NT2/D1 (cell line): Measurements from ENCODE around the gene BMPR1A.
A peak's percentile ranks its signal among the peaks of the same experiment; 100 is the strongest.

ENCODE experiments used
- DNase-seq: peaks from one replicate; pipeline ENCODE4 v3.0.0-alpha.2; 2011; ENCODE audit warnings: low read depth, low spot score
- H3K27me3 ChIP-seq: 2 replicates; pipeline ENCODE4 v1.6.0; 2011; ENCODE audit warnings: mild to moderate bottlenecking; ENCODE audit not compliant: insufficient read length, insufficient read depth
- H3K36me3 ChIP-seq: 2 replicates; pipeline ENCODE4 v1.6.1; 2011; ENCODE audit warnings: mild to moderate bottlenecking, low read length, mixed read lengths; ENCODE audit not compliant: insufficient read depth, insufficient read length
- H3K4me1 ChIP-seq: 2 replicates; pipeline ENCODE4 v1.5.1; 2011; ENCODE audit not compliant: insufficient read depth, insufficient read length
- H3K4me3 ChIP-seq: 2 replicates; pipeline ENCODE4 v1.5.1; 2011; ENCODE audit warnings: low read depth; ENCODE audit not compliant: insufficient read length
- H3K9ac ChIP-seq: 2 replicates; pipeline ENCODE4 v1.6.0; 2011; ENCODE audit warnings: low read depth; ENCODE audit not compliant: insufficient read length
- H3K9me3 ChIP-seq: 2 replicates; pipeline ENCODE4 v1.5.1; 2011; ENCODE audit warnings: mild to moderate bottlenecking, low read length; ENCODE audit not compliant: insufficient read depth
- SUZ12 ChIP-seq: IDR thresholded peaks from 2 replicates; pipeline ENCODE4 v1.6.1; 2011; ENCODE audit not compliant: insufficient read length, insufficient read depth; ENCODE audit errors: extremely low read depth
- YY1 ChIP-seq: IDR thresholded peaks from 2 replicates; pipeline ENCODE4 v1.6.1; 2011; ENCODE audit not compliant: insufficient read length, insufficient read depth
- ZNF274 ChIP-seq: IDR thresholded peaks from 2 replicates; pipeline ENCODE4 v1.6.1; 2011; ENCODE audit warnings: mild to moderate bottlenecking, low read depth, low read length

BMPR1A gene

GRCh38 chr10:86871563-86872183 lies 115.3 kb downstream of the BMPR1A start:
- no peaks in the 10 kb centered on the region for H3K27me3 ChIP-seq
- TF ChIP-seq YY1 (no peak), ZNF274 (no peak), SUZ12 (no peak)
- no peaks in the 10 kb centered on the region for H3K9me3 ChIP-seq
- DNase-seq = peak; percentile 40
- H3K36me3 ChIP-seq = peaks cover 8% of the 10 kb centered on the region
- peaks cover 3% of the 10 kb centered on the region for H3K4me1 ChIP-seq
- no peak overlapping the region for H3K9ac ChIP-seq
- no peak overlapping the region for H3K4me3 ChIP-seq

GRCh38 chr10:86872757-86873156 lies 116.3 kb downstream of the BMPR1A start:
- Histone ChIP-seq H3K36me3 (peaks cover 10% of the 10 kb centered on the region), H3K4me3 (no peak overlapping the region), H3K4me1 (peaks cover 3% of the 10 kb centered on the region), H3K9me3 (no peaks in the 10 kb centered on the region), H3K9ac (no peak overlapping the region), H3K27me3 (no peaks in the 10 kb centered on the region)
- no peak for DNase-seq
- TF ChIP-seq ZNF274 = no peak
- TF ChIP-seq SUZ12 = no peak
- no peak for TF ChIP-seq YY1

- TF ChIP-seq YY1 (no peak), SUZ12 (no peak), ZNF274 (no peak)
- H3K4me1 ChIP-seq = no peaks in the 10 kb centered on the region
- no peaks in the 10 kb centered on the region for H3K9me3 ChIP-seq
- peaks cover 23% of the 10 kb centered on the region for H3K36me3 ChIP-seq
- H3K4me3 ChIP-seq = no peak overlapping the region
- DNase-seq = no peak
- H3K9ac ChIP-seq = no peak overlapping the region
- no peaks in the 10 kb centered on the region for H3K27me3 ChIP-seq
These were observed 120.3 kb downstream of the BMPR1A start for GRCh38 chr10:86876748-86877147.

- H3K27me3 ChIP-seq = no peaks in the 10 kb centered on the region
- no peak overlapping the region for H3K9ac ChIP-seq
- no peak for TF ChIP-seq ZNF274
- TF ChIP-seq YY1 = no peak
- no peak for TF ChIP-seq SUZ12
- DNase-seq = no peak
- peaks cover 25% of the 10 kb centered on the region for H3K36me3 ChIP-seq
- no peak overlapping the region for H3K4me3 ChIP-seq
- no peaks in the 10 kb centered on the region for H3K9me3 ChIP-seq
- no peaks in the 10 kb centered on the region for H3K4me1 ChIP-seq
These were observed 122.7 kb downstream of the BMPR1A start for GRCh38 chr10:86878983-86879713.

GRCh38 chr10:86880971-86881370 lies 124.6 kb downstream of the BMPR1A start:
- TF ChIP-seq SUZ12 (no peak), ZNF274 (no peak), YY1 (no peak)
- no peaks in the 10 kb centered on the region for H3K27me3 ChIP-seq
- H3K36me3 ChIP-seq = peaks cover 24% of the 10 kb centered on the region
- no peaks in the 10 kb centered on the region for H3K9me3 ChIP-seq
- H3K4me3 ChIP-seq = no peak overlapping the region
- H3K4me1 ChIP-seq = no peaks in the 10 kb centered on the region
- no peak overlapping the region for H3K9ac ChIP-seq
- DNase-seq = no peak

GRCh38 chr10:86888585-86889381 lies 132.4 kb downstream of the BMPR1A start:
- H3K4me1 ChIP-seq = no peaks in the 10 kb centered on the region
- H3K9ac ChIP-seq = no peak overlapping the region
- H3K36me3 ChIP-seq = peaks cover 30% of the 10 kb centered on the region
- no peaks in the 10 kb centered on the region for H3K9me3 ChIP-seq
- no peaks in the 10 kb centered on the region for H3K27me3 ChIP-seq
- TF ChIP-seq SUZ12 = no peak
- no peak for TF ChIP-seq ZNF274
- no peak for TF ChIP-seq YY1
- no peak for DNase-seq
- H3K4me3 ChIP-seq = no peak overlapping the region

- H3K27me3 ChIP-seq = no peaks in the 10 kb centered on the region
- no peaks in the 10 kb centered on the region for H3K9me3 ChIP-seq
- no peak for DNase-seq
- H3K4me3 ChIP-seq = no peak overlapping the region
- H3K36me3 ChIP-seq = peaks cover 33% of the 10 kb centered on the region
- H3K4me1 ChIP-seq = no peaks in the 10 kb centered on the region
- no peak for TF ChIP-seq YY1
- TF ChIP-seq SUZ12 = no peak
- TF ChIP-seq ZNF274 = no peak
- no peak overlapping the region for H3K9ac ChIP-seq
These were observed 133.6 kb downstream of the BMPR1A start for GRCh38 chr10:86889997-86890396.
